Panc1 (cell line): Measurements from ENCODE around the gene ASAP2. TPM values are rescaled to one million over a fixed set of nuclear protein-coding genes. Genes with fewer than 3 reads are reported as not detected.

Source experiments
- ATAC-seq: fragments of 200-7000 bp; cut with Tn5 transposase; 2 replicates; pipeline ENCODE4 v1.9.1; 2020; ENCODE audit warnings: mild to moderate bottlenecking, moderate library complexity
- BruUV-seq: library from RNA; stranded (reverse); fragments of 400-500 nt; replicated peaks from 2 replicates; lab custom pipeline; 2021; lab: Mats Ljungman, UMichigan
- CTCF ChIA-PET: fragments of 300-600 bp; sonication (Branson Sonifier 250); formaldehyde crosslinking; loops from one replicate; lab custom pipeline; 2022; ENCODE audit warnings: antibody characterized with exemption; lab: Charles Lee
- POLR2A ChIA-PET: fragments of 300-600 bp; sonication (Branson Sonifier 250); formaldehyde crosslinking; loops from one replicate; lab custom pipeline; 2022; ENCODE audit warnings: antibody characterized with exemption; lab: Charles Lee
- DNase-seq: peaks from one replicate; pipeline ENCODE4 v3.0.0-alpha.2; 2010; ENCODE audit warnings: low read depth, low spot score
- H3K27ac ChIP-seq: 2 replicates; pipeline ENCODE4 v1.5.1; 2011; ENCODE audit warnings: mild to moderate bottlenecking, low read length, inconsistent platforms
- H3K27me3 ChIP-seq: fragments of 200-500 bp; sonication (Bioruptor generic); 2 replicates; pipeline ENCODE4 v1.6.0; 2014; ENCODE audit warnings: low read length, inconsistent platforms; ENCODE audit not compliant: control insufficient read depth, insufficient read depth
- H3K36me3 ChIP-seq: fragments of 200-500 bp; sonication (Bioruptor generic); 2 replicates; pipeline ENCODE4 v1.5.1; 2014; ENCODE audit warnings: inconsistent platforms, mild to moderate bottlenecking, low read length, moderate library complexity; ENCODE audit not compliant: control insufficient read depth, insufficient read depth
- H3K4me1 ChIP-seq: 2 replicates; pipeline ENCODE4 v1.5.1; 2011; ENCODE audit warnings: inconsistent platforms, mild to moderate bottlenecking, low read length, moderate library complexity; ENCODE audit not compliant: control insufficient read depth, insufficient read depth
- H3K4me3 ChIP-seq, 2 experiments: 2 replicates each; pipeline ENCODE4 v1.5.1; 2011 to 2012; ENCODE audit warnings: low read depth in 2 of 2, low read length in 2 of 2, mild to moderate bottlenecking in 2 of 2, inconsistent platforms in 1 of 2, moderate library complexity in 1 of 2
- H3K9me3 ChIP-seq: fragments of 200-500 bp; sonication (Bioruptor generic); 2 replicates; pipeline ENCODE4 v1.5.1; 2014; ENCODE audit warnings: low read depth, mild to moderate bottlenecking, inconsistent platforms, low read length, moderate library complexity; ENCODE audit not compliant: control insufficient read depth, insufficient read depth
- POLR2AphosphoS5 ChIP-seq: IDR thresholded peaks from 2 replicates; pipeline ENCODE4 v1.6.1; 2012; ENCODE audit warnings: mild to moderate bottlenecking, low read depth, low read length, moderate library complexity
- SIN3A ChIP-seq: IDR thresholded peaks from 2 replicates; pipeline ENCODE4 v1.6.1; 2012; ENCODE audit warnings: low read depth, mild to moderate bottlenecking, low read length, moderate library complexity, borderline replicate concordance; ENCODE audit not compliant: insufficient read depth
- TCF7L2 ChIP-seq: IDR thresholded peaks from 2 replicates; pipeline ENCODE4 v1.6.1; 2011; ENCODE audit warnings: mild to moderate bottlenecking, low read depth, low read length, inconsistent platforms
- in situ Hi-C: cut with HindIII; loops from 2 replicates; pipeline ENCODE4 v1.10.0; 2016; ENCODE audit warnings: low sequenced_read_pairs, low pct_unique_long_range_greater_than_20kb
- intact Hi-C: fragments of 100-400 bp; cut with micrococcal nuclease; formaldehyde crosslinking; loops from one replicate; pipeline ENCODE4 v1.10.0; 2022; ENCODE audit not compliant: unreplicated experiment
- total RNA-seq: library from RNA; stranded (reverse); gene quantifications from one replicate; pipeline ENCODE4 v1.2.1, GENCODE V29; 2021; ENCODE audit not compliant: unreplicated experiment
- TF ChIP-seq, protein P1 (sequence below), 2 experiments: IDR thresholded peaks; 2 replicates each; pipeline ENCODE4 v1.6.1; 2011 to 2012; ENCODE audit warnings: low read depth in 2 of 2, control low read depth in 1 of 2, low read length in 1 of 2, mild to moderate bottlenecking in 1 of 2, moderate library complexity in 1 of 2; ENCODE audit not compliant: insufficient read depth in 1 of 2
- TF ChIP-seq, protein P2 (sequence below): fragments of 450-650 bp; IDR thresholded peaks from 2 replicates; pipeline ENCODE4 v1.5.1; 2017; ENCODE audit warnings: mild to moderate bottlenecking

ASAP2 gene
- total RNA-seq, 1 experiment from 2014 or later: 107 TPM

DNA sequence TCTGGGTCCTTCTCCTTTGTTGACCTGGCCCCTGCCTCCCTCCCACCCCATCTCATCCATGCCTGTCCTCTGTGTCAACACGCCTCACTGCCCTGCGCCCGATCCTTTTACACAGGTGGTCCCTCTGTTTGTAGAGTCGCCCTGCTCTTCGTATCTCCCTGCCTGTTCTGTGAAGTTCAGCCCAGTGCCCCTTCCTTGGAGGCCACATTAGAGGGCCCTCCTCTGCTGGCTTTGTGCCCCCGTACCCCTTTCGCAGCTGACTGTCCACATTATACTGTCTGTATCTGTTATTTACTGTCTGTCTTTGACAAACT is 25.5 kb downstream of the ASAP2 start:
- BruUV-seq: no TSS peak
- intact Hi-C loops: loop anchor here (5.0 kb wide), 1 partner anchor 90 kb away; no protein-coding TSS in a partner anchor
- no peaks in the 10 kb centered on the region for H3K27me3 ChIP-seq
- H3K36me3 ChIP-seq: no peaks in the 10 kb centered on the region
- no peaks in the 10 kb centered on the region for H3K9me3 ChIP-seq
- TF ChIP-seq, protein P1, sequence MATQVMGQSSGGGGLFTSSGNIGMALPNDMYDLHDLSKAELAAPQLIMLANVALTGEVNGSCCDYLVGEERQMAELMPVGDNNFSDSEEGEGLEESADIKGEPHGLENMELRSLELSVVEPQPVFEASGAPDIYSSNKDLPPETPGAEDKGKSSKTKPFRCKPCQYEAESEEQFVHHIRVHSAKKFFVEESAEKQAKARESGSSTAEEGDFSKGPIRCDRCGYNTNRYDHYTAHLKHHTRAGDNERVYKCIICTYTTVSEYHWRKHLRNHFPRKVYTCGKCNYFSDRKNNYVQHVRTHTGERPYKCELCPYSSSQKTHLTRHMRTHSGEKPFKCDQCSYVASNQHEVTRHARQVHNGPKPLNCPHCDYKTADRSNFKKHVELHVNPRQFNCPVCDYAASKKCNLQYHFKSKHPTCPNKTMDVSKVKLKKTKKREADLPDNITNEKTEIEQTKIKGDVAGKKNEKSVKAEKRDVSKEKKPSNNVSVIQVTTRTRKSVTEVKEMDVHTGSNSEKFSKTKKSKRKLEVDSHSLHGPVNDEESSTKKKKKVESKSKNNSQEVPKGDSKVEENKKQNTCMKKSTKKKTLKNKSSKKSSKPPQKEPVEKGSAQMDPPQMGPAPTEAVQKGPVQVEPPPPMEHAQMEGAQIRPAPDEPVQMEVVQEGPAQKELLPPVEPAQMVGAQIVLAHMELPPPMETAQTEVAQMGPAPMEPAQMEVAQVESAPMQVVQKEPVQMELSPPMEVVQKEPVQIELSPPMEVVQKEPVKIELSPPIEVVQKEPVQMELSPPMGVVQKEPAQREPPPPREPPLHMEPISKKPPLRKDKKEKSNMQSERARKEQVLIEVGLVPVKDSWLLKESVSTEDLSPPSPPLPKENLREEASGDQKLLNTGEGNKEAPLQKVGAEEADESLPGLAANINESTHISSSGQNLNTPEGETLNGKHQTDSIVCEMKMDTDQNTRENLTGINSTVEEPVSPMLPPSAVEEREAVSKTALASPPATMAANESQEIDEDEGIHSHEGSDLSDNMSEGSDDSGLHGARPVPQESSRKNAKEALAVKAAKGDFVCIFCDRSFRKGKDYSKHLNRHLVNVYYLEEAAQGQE (IDR thresholded peaks at IDR 0.05; ENCODE audit: insufficient read depth in 1 of 2, low read depth in 2 of 2, low read length in 1 of 2): no peak
- TF ChIP-seq POLR2AphosphoS5: no peak
- no peak for TF ChIP-seq SIN3A
- no peak for TF ChIP-seq TCF7L2
- TF ChIP-seq, protein P2, sequence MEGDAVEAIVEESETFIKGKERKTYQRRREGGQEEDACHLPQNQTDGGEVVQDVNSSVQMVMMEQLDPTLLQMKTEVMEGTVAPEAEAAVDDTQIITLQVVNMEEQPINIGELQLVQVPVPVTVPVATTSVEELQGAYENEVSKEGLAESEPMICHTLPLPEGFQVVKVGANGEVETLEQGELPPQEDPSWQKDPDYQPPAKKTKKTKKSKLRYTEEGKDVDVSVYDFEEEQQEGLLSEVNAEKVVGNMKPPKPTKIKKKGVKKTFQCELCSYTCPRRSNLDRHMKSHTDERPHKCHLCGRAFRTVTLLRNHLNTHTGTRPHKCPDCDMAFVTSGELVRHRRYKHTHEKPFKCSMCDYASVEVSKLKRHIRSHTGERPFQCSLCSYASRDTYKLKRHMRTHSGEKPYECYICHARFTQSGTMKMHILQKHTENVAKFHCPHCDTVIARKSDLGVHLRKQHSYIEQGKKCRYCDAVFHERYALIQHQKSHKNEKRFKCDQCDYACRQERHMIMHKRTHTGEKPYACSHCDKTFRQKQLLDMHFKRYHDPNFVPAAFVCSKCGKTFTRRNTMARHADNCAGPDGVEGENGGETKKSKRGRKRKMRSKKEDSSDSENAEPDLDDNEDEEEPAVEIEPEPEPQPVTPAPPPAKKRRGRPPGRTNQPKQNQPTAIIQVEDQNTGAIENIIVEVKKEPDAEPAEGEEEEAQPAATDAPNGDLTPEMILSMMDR: no peak
- no peak overlapping the region for H3K4me3 ChIP-seq
- H3K4me1 ChIP-seq: peaks cover 99% of the 10 kb centered on the region
- in situ Hi-C loops: loop anchor here (5.0 kb wide), 1 partner anchor 60 kb away; no protein-coding TSS in a partner anchor
- CTCF ChIA-PET: interaction anchor here (0.8 to 1.2 kb wide), 2 partner anchors 9 to 1144 kb away, joined by 3 to 10 read pairs; no protein-coding TSS in a partner anchor
- ATAC-seq (no peak), DNase-seq (no peak)
- peak overlapping the region; percentile 100 for H3K27ac ChIP-seq
- POLR2A ChIA-PET: no interaction called here

DNA sequence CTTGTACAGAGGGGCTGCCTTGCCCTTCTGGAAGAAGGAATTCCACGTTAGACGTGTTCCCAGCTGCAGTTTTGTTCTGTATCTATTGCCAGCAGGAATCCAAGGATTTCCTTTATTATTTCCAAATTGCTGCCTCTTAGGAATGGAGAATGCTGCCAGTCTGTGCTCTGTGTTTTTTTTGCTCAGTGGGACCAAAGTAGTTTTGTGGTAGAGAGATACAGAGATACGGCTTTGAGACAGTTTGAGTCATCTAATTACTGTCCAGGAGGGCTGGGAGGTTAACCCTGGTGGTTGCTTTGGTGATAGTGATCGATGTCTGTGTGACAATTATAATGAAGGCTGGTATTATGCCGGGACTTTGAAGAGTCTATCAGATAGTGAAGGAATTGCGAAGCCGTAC is 26.3 kb downstream of the ASAP2 start:
- no peaks in the 10 kb centered on the region for H3K36me3 ChIP-seq
- peaks cover 99% of the 10 kb centered on the region for H3K4me1 ChIP-seq
- ChIA-PET CTCF (interaction anchor here (0.8 kb wide), 1 partner anchor 1145 kb away, joined by 10 read pairs; no protein-coding TSS in a partner anchor), POLR2A (no interaction called here)
- intact Hi-C loops: loop anchor here (5.0 kb wide), 1 partner anchor 91 kb away; no protein-coding TSS in a partner anchor
- in situ Hi-C loops: loop anchor here (5.0 kb wide), 1 partner anchor 59 kb away; no protein-coding TSS in a partner anchor
- H3K9me3 ChIP-seq: no peaks in the 10 kb centered on the region
- DNase-seq (no peak), ATAC-seq (no peak)
- BruUV-seq: no TSS peak
- H3K27me3 ChIP-seq: no peaks in the 10 kb centered on the region
- H3K4me3 ChIP-seq: peak overlapping the region in 1 of 2 experiments; percentile 15; a peak in 2 of 4 replicates
- peak overlapping the region; percentile 100 for H3K27ac ChIP-seq
- TF ChIP-seq, protein P1 (IDR thresholded peaks at IDR 0.05; ENCODE audit: insufficient read depth in 1 of 2, low read depth in 2 of 2, low read length in 1 of 2): no peak
- TF ChIP-seq TCF7L2: peak; percentile 87
